ENCODE results near the gene HS6ST2.

HS6ST2 gene

DNA sequence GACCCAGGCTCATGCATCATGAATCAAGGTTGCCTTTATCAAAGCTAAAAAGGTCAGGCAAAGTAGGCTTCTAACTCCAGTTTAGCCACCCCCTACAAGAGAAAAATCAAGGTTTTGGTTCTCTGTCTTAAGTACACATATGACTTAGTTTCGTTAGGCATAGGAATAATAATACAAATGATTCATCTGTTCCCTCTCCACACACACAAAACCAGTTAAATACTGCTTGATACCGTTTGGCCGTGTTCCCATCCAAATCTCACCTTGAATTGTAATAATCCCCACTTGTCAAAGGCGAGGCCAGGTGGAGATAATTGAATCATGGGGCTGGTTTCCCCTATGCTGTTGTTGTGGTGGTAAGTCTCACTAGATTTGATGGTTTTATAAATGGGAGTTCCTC lies 226.2 kb downstream of the HS6ST2 start:
- TF ChIP-seq, protein P1, sequence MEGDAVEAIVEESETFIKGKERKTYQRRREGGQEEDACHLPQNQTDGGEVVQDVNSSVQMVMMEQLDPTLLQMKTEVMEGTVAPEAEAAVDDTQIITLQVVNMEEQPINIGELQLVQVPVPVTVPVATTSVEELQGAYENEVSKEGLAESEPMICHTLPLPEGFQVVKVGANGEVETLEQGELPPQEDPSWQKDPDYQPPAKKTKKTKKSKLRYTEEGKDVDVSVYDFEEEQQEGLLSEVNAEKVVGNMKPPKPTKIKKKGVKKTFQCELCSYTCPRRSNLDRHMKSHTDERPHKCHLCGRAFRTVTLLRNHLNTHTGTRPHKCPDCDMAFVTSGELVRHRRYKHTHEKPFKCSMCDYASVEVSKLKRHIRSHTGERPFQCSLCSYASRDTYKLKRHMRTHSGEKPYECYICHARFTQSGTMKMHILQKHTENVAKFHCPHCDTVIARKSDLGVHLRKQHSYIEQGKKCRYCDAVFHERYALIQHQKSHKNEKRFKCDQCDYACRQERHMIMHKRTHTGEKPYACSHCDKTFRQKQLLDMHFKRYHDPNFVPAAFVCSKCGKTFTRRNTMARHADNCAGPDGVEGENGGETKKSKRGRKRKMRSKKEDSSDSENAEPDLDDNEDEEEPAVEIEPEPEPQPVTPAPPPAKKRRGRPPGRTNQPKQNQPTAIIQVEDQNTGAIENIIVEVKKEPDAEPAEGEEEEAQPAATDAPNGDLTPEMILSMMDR (conservative IDR thresholded peaks at IDR 0.05; ENCODE audit: control insufficient read depth, insufficient read depth, low read depth, low read length) = no peak
- no peak overlapping the region for H3K4me3 ChIP-seq (ENCODE audit: control insufficient read depth, low read depth, low read length)
- no peak for DNase-seq (ENCODE audit: low read depth)

DNA sequence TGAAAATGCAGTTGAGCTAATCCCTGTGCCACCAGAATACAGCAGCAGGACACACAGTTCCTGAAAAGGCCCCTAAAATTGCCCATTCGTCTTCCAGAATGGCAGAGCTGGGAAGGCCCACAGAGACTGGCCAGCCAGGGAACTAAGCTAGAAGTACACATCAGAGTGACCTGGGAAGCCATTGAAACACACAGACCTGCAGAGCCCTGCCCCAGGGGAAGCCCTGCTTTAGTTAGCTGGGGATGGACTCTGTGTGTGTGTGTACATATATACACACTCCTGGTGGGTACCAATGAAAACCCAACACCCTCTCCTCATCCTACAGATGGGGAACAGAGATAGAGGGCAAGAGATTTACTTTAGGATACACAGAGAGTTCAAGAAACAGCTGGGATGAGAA lies 227.7 kb downstream of the HS6ST2 start:
- TF ChIP-seq, protein P1 (conservative IDR thresholded peaks at IDR 0.05; ENCODE audit: control insufficient read depth, insufficient read depth, low read depth, low read length) = no peak
- no peak overlapping the region for H3K4me3 ChIP-seq (ENCODE audit: control insufficient read depth, low read depth, low read length)
- no peak for DNase-seq (ENCODE audit: low read depth)

DNA sequence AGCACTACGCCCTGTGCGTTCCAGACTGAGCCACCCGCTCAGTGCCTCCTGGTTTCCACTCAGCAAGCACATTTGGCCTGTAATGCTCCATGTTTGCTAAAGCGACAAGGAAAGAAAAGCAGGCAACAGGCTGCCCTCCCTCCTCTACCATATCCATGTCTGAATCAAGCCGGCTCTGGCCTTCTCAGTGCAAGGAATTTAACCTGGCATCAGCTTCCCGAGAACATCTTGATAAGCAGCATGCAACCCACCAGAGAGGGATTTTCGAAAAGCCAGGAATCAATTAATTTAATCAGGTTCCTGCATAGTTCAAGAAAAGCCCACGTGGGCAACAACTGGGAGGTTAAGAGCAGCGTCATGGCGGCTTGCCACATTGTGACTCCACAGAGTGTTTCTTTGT lies 228.2 kb downstream of the HS6ST2 start:
- no peak overlapping the region for H3K4me3 ChIP-seq (ENCODE audit: control insufficient read depth, low read depth, low read length)
- TF ChIP-seq, protein P1 (conservative IDR thresholded peaks at IDR 0.05; ENCODE audit: control insufficient read depth, insufficient read depth, low read depth, low read length) = no peak
- DNase-seq (ENCODE audit: low read depth) = no peak

DNA sequence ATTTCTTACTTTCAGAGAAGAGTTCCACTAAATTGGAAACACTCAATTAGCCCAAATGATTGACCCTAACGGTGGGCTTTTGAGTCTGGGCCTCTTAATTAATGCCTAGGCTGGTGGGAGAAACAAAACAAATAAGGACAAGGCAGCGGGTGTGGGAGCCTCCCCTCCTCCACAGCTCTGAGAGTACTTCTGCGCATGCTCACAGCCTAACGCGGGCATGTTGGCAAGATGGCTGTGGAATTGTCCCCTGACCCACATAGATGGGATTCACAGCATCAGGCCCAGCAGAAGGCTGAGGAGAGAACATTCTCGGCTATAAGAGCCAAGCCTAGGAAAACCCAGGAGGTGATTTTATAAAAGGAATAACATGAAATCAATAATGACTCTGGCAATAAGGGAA lies 230.1 kb downstream of the HS6ST2 start:
- TF ChIP-seq, protein P1 (conservative IDR thresholded peaks at IDR 0.05; ENCODE audit: control insufficient read depth, insufficient read depth, low read depth, low read length) = no peak
- DNase-seq (ENCODE audit: low read depth) = no peak

GRCh38 chrX:132718431-132718958 lies 239.9 kb downstream of the HS6ST2 start:
- TF ChIP-seq, protein P1 (conservative IDR thresholded peaks at IDR 0.05; ENCODE audit: control insufficient read depth, insufficient read depth, low read depth, low read length) = no peak
- no peak for DNase-seq (ENCODE audit: low read depth)
- no peak overlapping the region for H3K4me3 ChIP-seq (ENCODE audit: control insufficient read depth, low read depth, low read length)

More for the DNA sequence above, 230.1 kb downstream of the HS6ST2 start:
- no peak overlapping the region for H3K4me3 ChIP-seq (ENCODE audit: control insufficient read depth, low read depth, low read length)

GRCh38 chrX:132716006-132716405 lies 242.4 kb downstream of the HS6ST2 start:
- no peak for DNase-seq (ENCODE audit: low read depth)
- no peak overlapping the region for H3K4me3 ChIP-seq (ENCODE audit: control insufficient read depth, low read depth, low read length)
- TF ChIP-seq, protein P1 (conservative IDR thresholded peaks at IDR 0.05; ENCODE audit: control insufficient read depth, insufficient read depth, low read depth, low read length) = peak; percentile 34

- TF ChIP-seq, protein P1 (conservative IDR thresholded peaks at IDR 0.05; ENCODE audit: control insufficient read depth, insufficient read depth, low read depth, low read length) = no peak
- no peak for DNase-seq (ENCODE audit: low read depth)
- H3K4me3 ChIP-seq (ENCODE audit: control insufficient read depth, low read depth, low read length) = no peak overlapping the region
Measured at GRCh38 chrX:132714913-132715312, 243.5 kb downstream of the HS6ST2 start.

Data from fibroblast of mammary gland (primary cell).